ENCODE results near the gene SF3A1. TPM values are rescaled to one million over a fixed set of nuclear protein-coding genes. Genes with fewer than 3 reads are reported as not detected.

Gene SF3A1
- total and polyA plus RNA-seq, 2 of the 8 experiments (the other 6 are each of a cell fraction or from before 2014, with no cell fraction given) = 27.8 to 285 TPM

DNA sequence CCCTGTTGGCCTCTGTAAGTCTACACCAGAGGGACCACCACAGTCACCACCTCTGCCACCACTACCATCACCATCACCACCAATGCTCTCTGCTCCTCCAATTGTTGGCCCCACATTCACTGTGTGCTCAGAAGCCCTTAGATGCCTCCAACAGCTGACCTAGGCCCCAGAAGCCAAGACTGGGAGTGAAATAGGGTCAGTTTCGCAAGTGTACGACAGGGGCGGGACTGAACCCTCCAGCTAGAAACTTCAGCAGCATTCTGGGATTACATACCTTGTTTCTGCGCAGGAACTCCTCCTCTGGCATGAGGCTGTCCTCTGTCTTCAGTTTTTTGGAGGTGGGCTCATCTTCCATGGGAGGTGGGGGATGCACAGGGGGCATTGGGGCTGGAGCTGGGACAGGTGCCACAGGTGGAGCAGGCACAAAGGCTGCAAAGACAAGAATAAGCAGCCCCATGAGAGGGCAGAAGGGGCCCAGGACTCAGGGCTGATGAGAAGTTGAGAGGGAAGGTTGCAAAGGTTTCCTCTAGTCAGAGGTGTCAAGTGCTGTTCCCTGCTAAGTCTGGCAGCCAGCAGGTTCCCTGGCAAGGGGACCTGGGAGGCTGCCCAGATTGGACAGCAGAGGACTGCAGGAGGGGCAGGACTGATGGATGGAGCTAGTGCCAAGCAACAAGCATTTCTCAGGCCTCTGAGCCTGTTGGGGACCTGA, 19.8 kb downstream of the SF3A1 start:
- H3K79me1 ChIP-seq (ENCODE audit: low read depth, low read length) = no peaks in the 10 kb centered on the region; the same call in 1 of the 2 replicates
- no peaks in the 10 kb centered on the region for H3K9me3 ChIP-seq (ENCODE audit: insufficient read depth in 2 of 2, low read depth in 1 of 2, low read length in 1 of 2)
- no peak overlapping the region for H3K9ac ChIP-seq (replicated peaks in 1 of 4; ENCODE audit: extremely low read depth in 1 of 4, low read depth in 3 of 4, low read length in 3 of 4)
- no peak overlapping the region for H4K5ac ChIP-seq (ENCODE audit: insufficient read length, low read depth, low read length)
- no peak overlapping the region for H2AK5ac ChIP-seq (ENCODE audit: low read depth, low read length)
- no peaks in the 10 kb centered on the region for H3K4me1 ChIP-seq (replicated peaks in 1 of 4; ENCODE audit: control insufficient read depth in 3 of 4, insufficient read depth in 4 of 4, low read length in 3 of 4)
- no peaks in the 10 kb centered on the region for H3K79me2 ChIP-seq (ENCODE audit: control insufficient read depth in 1 of 2, insufficient read depth in 2 of 2, low read length in 2 of 2)
- H2BK20ac ChIP-seq (ENCODE audit: low read length) = no peak overlapping the region
- peaks cover 43 to 92% (median 87%) of the 10 kb centered on the region in 4 experiments for H3K36me3 ChIP-seq (ENCODE audit: control insufficient read depth in 2 of 4, insufficient read depth in 4 of 4, low read length in 3 of 4)
- no peak overlapping the region for H3K4me2 ChIP-seq (ENCODE audit: insufficient read depth in 1 of 2, low read depth in 2 of 2, low read length in 2 of 2)
- no peak overlapping the region for H2BK5ac ChIP-seq (ENCODE audit: low read depth, low read length)
- no peaks in the 10 kb centered on the region for H3K27me3 ChIP-seq (replicated peaks in 1 of 4; ENCODE audit: control insufficient read depth in 3 of 4, extremely low read depth in 1 of 4, insufficient read depth in 3 of 4, low read length in 3 of 4)
- H3K23ac ChIP-seq (ENCODE audit: insufficient read length) = no peak overlapping the region
- no peak overlapping the region for H4K91ac ChIP-seq (replicated peaks; ENCODE audit: insufficient read length, low read length)
- no peak overlapping the region for H2BK15ac ChIP-seq (ENCODE audit: low read length)
- H3K4ac ChIP-seq (replicated peaks; ENCODE audit: insufficient read length, low read depth, low read length) = no peak overlapping the region
- no peak overlapping the region for H2AFZ ChIP-seq (ENCODE audit: low read length)
- no peaks in the 10 kb centered on the region for H3K23me2 ChIP-seq (ENCODE audit: low read depth, low read length)
- no peak overlapping the region for H3K4me3 ChIP-seq (ENCODE audit: extremely low read depth in 1 of 4, insufficient read depth in 2 of 4, low read depth in 3 of 4, low read length in 4 of 4)
- no peak overlapping the region for H2BK120ac ChIP-seq (replicated peaks; ENCODE audit: low read depth, low read length)
- WGBS, 2 experiments (ENCODE audit: extremely low coverage in 1 of 2, insufficient coverage in 1 of 2, insufficient read length in 1 of 2, insufficient replicate concordance in 2 of 2, low coverage in 1 of 2, low lambda C conversion rate in 2 of 2, missing lambda C conversion rate in 1 of 2) = 96% methylated on average over 4 of the region's 4 CpGs; no CpG with 5 or more reads in 1 of the 2 experiments
- H3K27ac ChIP-seq (ENCODE audit: low read depth, low read length) = no peak overlapping the region
- no peak overlapping the region for H3K56ac ChIP-seq (replicated peaks; ENCODE audit: insufficient read length, low read depth, low read length)
- no peak overlapping the region for H3K18ac ChIP-seq (ENCODE audit: extremely low read depth, low read length)
- POLR2A ChIA-PET (ENCODE audit: partially characterized antibody) = interaction anchor here (1.1 to 2.1 kb wide), 5 partner anchors 9 to 44 kb away, joined by 3 to 6 read pairs (median 4); partner anchors contain the start of genes SF3A1 and TBC1D10A
- DNase-seq (ENCODE audit: low read depth in 1 of 2, low spot score in 2 of 2) = no peak
- H2BK12ac ChIP-seq (ENCODE audit: low read depth, low read length) = no peak overlapping the region
- no peak overlapping the region for H3K14ac ChIP-seq (ENCODE audit: insufficient read length)
- peaks cover 0 to 10% of the 10 kb centered on the region in 2 experiments for H4K20me1 ChIP-seq (replicated peaks in 1 of 2; ENCODE audit: control insufficient read depth in 1 of 2, insufficient read depth in 2 of 2, low read length in 2 of 2)
- no peak for FAIRE-seq
- H4K8ac ChIP-seq (ENCODE audit: extremely low read depth, insufficient read depth, low read length) = no peak overlapping the region
- CTCF ChIA-PET (ENCODE audit: partially characterized antibody) = interaction anchor here (0.5 to 1.8 kb wide), 4 partner anchors 9 to 153 kb away, joined by 3 to 6 read pairs (median 3); no protein-coding TSS in a partner anchor
- TF ChIP-seq TBP (IDR thresholded peaks at IDR 0.05; ENCODE audit: low read depth, low read length) = no peak
- TF ChIP-seq SP4 (IDR thresholded peaks at IDR 0.05; ENCODE audit: low read length) = no peak
- TF ChIP-seq FOSL1 (IDR thresholded peaks at IDR 0.05; ENCODE audit: insufficient read depth, low read depth, low read length) = no peak
- no peak for TF ChIP-seq RFX5 (IDR thresholded peaks at IDR 0.05; ENCODE audit: borderline replicate concordance, low read depth, low read length)
- TF ChIP-seq, protein P1, sequence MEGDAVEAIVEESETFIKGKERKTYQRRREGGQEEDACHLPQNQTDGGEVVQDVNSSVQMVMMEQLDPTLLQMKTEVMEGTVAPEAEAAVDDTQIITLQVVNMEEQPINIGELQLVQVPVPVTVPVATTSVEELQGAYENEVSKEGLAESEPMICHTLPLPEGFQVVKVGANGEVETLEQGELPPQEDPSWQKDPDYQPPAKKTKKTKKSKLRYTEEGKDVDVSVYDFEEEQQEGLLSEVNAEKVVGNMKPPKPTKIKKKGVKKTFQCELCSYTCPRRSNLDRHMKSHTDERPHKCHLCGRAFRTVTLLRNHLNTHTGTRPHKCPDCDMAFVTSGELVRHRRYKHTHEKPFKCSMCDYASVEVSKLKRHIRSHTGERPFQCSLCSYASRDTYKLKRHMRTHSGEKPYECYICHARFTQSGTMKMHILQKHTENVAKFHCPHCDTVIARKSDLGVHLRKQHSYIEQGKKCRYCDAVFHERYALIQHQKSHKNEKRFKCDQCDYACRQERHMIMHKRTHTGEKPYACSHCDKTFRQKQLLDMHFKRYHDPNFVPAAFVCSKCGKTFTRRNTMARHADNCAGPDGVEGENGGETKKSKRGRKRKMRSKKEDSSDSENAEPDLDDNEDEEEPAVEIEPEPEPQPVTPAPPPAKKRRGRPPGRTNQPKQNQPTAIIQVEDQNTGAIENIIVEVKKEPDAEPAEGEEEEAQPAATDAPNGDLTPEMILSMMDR (IDR thresholded peaks at IDR 0.05; ENCODE audit: control extremely low read depth in 1 of 3, insufficient read depth in 1 of 3, low read depth in 1 of 3, low read length in 3 of 3) = no peak
- TF ChIP-seq NRF1 (IDR thresholded peaks at IDR 0.05; ENCODE audit: low read depth, low read length) = no peak
- no peak for TF ChIP-seq CTBP2 (IDR thresholded peaks at IDR 0.05; ENCODE audit: borderline replicate concordance, insufficient read depth, insufficient read length, low read length)
- no peak for TF ChIP-seq SIX5 (IDR thresholded peaks at IDR 0.05; ENCODE audit: low read depth, low read length)
- TF ChIP-seq NANOG (IDR thresholded peaks at IDR 0.05; ENCODE audit: insufficient read depth, low read depth, low read length, poor library complexity, severe bottlenecking) = no peak
- TF ChIP-seq GTF2F1 (IDR thresholded peaks at IDR 0.05; ENCODE audit: borderline replicate concordance, low read depth, low read length) = no peak
